Neural cell (in vitro differentiated cells): ENCODE measurements around the gene ITPK1. TPM values are rescaled to one million over a fixed set of nuclear protein-coding genes. Genes with fewer than 3 reads are reported as not detected.

Experiments
- H2AFZ ChIP-seq: fragments of 200-600, 300-800 bp; sonication (generic), shearing (Covaris generic); 2 replicates; pipeline ENCODE4 v1.6.0; 2014; ENCODE audit warnings: low read depth, mild to moderate bottlenecking, antibody characterized with exemption, low read length, moderate library complexity
- H3F3A ChIP-seq: fragments of 200-600 bp; shearing (Covaris generic); 2 replicates; pipeline ENCODE4 v1.6.1; 2016; ENCODE audit warnings: mild to moderate bottlenecking, moderate library complexity, mixed read lengths, antibody characterized with exemption, low read length; ENCODE audit not compliant: insufficient read depth, poor library complexity, severe bottlenecking
- H3K27ac ChIP-seq: fragments of 200-600, 300-800 bp; sonication (generic), shearing (Covaris generic); 2 replicates; pipeline ENCODE4 v1.5.1; 2014; ENCODE audit warnings: mild to moderate bottlenecking, low read length, moderate library complexity
- H3K27me3 ChIP-seq: fragments of 300-800, 200-600 bp; sonication (generic), shearing (Covaris generic); 2 replicates; pipeline ENCODE4 v1.6.0; 2014; ENCODE audit warnings: mild to moderate bottlenecking, low read depth, low read length, moderate library complexity; ENCODE audit not compliant: insufficient read depth
- H3K36me3 ChIP-seq: fragments of 300-800, 200-600 bp; sonication (generic), shearing (Covaris generic); 2 replicates; pipeline ENCODE4 v1.5.1; 2014; ENCODE audit warnings: mild to moderate bottlenecking, antibody characterized with exemption, low read length, moderate library complexity; ENCODE audit not compliant: insufficient read depth
- H3K4me2 ChIP-seq: fragments of 300-800, 200-600 bp; sonication (generic), shearing (Covaris generic); 2 replicates; pipeline ENCODE4 v1.6.0; 2014; ENCODE audit warnings: mild to moderate bottlenecking, low read length
- H3K4me3 ChIP-seq: fragments of 300-800, 200-600 bp; sonication (generic), shearing (Covaris generic); 2 replicates; pipeline ENCODE4 v1.5.1; 2014; ENCODE audit warnings: mild to moderate bottlenecking, low read length, moderate library complexity
- H3K79me2 ChIP-seq: fragments of 200-600 bp; shearing (Covaris generic); replicated peaks from 2 replicates; pipeline ENCODE4 v1.6.0; 2014; ENCODE audit warnings: mild to moderate bottlenecking, low read length, moderate library complexity; ENCODE audit not compliant: insufficient read depth
- H3K9ac ChIP-seq: fragments of 300-800, 200-600 bp; sonication (generic), shearing (Covaris generic); 2 replicates; pipeline ENCODE4 v1.6.1; 2016; ENCODE audit warnings: mild to moderate bottlenecking, low read length, mixed read lengths
- H3K9me2 ChIP-seq: fragments of 200-600 bp; shearing (Covaris generic); 2 replicates; pipeline ENCODE4 v1.6.1; 2016; ENCODE audit warnings: mild to moderate bottlenecking, low read length, mixed read lengths; ENCODE audit not compliant: insufficient read depth
- H3K9me3 ChIP-seq: fragments of 200-600, 300-800 bp; sonication (generic), shearing (Covaris generic); 2 replicates; pipeline ENCODE4 v1.6.1; 2016; ENCODE audit warnings: mild to moderate bottlenecking, mixed run types, low read length, moderate library complexity, mixed read lengths
- H4K20me1 ChIP-seq: fragments of 200-600 bp; shearing (Covaris generic); 2 replicates; pipeline ENCODE4 v1.6.1; 2016; ENCODE audit warnings: mild to moderate bottlenecking, mixed run types; ENCODE audit not compliant: insufficient read depth
- EZH2 ChIP-seq: fragments of 200-600, 300-800 bp; shearing (Covaris generic), sonication (generic); IDR thresholded peaks from 2 replicates; pipeline ENCODE4 v1.6.1; 2014; ENCODE audit warnings: antibody characterized with exemption, low read length, borderline replicate concordance, mild to moderate bottlenecking; ENCODE audit not compliant: insufficient read depth, poor library complexity, severe bottlenecking
- MXI1 ChIP-seq: fragments of 450-650 bp; conservative IDR thresholded peaks from 2 replicates; pipeline ENCODE4 v1.6.1; 2014; ENCODE audit warnings: antibody characterized with exemption, mild to moderate bottlenecking; ENCODE audit not compliant: poor library complexity, severe bottlenecking
- POLR2AphosphoS5 ChIP-seq: IDR thresholded peaks from 2 replicates; pipeline ENCODE4 v1.6.1; 2012
- RAD21 ChIP-seq: fragments of 450-650 bp; conservative IDR thresholded peaks from 2 replicates; pipeline ENCODE4 v1.6.1; 2014; ENCODE audit warnings: antibody characterized with exemption, mild to moderate bottlenecking, moderate library complexity
- SMC3 ChIP-seq: fragments of 450-650 bp; conservative IDR thresholded peaks from 2 replicates; pipeline ENCODE4 v1.6.1; 2014; ENCODE audit warnings: antibody characterized with exemption, mild to moderate bottlenecking, moderate library complexity; ENCODE audit not compliant: poor library complexity
- TAF1 ChIP-seq: IDR thresholded peaks from 2 replicates; pipeline ENCODE4 v1.6.1; 2012; ENCODE audit warnings: low read depth
- polyA plus RNA-seq: library from polyadenylated mRNA; depleted of rRNA; stranded (reverse); fragments of >200 nt; gene quantifications from 2 replicates; pipeline ENCODE4 v1.2.3, GENCODE V29; 2014
- TF ChIP-seq, protein P1 (sequence below): IDR thresholded peaks from 2 replicates; pipeline ENCODE4 v1.6.1; 2012; ENCODE audit warnings: borderline replicate concordance
- TF ChIP-seq, protein P2 (sequence below): fragments of 450-650 bp; IDR thresholded peaks from 2 replicates; pipeline ENCODE4 v1.5.1; 2014; ENCODE audit warnings: antibody characterized with exemption, mild to moderate bottlenecking, moderate library complexity; ENCODE audit not compliant: poor library complexity, severe bottlenecking

Gene ITPK1
- polyA plus RNA-seq, 1 donor from 2014 or later, result 65.0 TPM

DNA sequence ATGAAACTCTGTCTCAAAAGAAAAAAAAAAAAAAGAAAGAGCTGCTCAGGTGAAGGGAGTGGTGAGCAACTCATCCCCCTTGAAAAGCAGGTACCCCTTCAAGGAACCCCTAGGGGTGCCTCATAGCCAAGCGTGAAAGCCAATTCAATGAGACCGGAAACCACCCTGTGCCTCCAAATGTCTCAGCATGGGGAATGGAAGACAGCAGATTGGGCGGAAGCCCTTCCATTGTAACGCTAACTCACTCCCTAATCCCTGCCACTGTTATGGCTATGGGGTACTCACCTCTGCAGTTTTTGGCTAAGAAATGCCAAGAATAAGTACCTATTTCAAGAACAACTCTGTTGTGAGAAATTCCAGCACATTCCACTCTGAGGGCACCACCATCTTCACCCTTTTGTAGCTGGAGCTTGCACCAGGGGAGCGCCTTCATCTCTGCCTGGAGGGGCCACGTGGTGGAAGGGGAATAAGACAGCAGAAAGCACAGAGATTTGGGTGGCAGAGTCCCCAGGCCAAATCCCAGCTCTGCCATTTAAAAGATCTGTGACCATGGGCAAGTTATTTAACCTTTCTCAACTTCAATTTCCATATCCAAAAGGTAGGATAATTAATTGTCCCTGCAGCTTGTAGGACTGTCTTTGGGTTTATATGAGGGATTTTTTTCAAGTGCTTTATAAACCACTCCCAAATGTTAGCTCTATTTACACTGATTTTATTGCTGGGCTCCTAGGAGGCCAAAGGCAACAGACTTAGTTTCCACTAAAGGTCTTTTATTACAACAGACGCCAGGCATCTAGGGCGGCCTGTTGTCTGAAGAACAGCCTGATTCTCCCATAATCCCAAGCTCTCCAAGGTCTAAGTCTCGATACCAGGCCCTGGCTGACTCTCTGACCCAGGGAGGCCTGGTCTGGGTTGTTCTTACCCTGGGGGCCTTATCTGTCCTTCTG is 63.9 kb downstream of the ITPK1 start:
- TF ChIP-seq POLR2AphosphoS5 (no peak), SMC3 (no peak), MXI1 (no peak), TAF1 (no peak), RAD21 (no peak), EZH2 (no peak)
- TF ChIP-seq, protein P1, sequence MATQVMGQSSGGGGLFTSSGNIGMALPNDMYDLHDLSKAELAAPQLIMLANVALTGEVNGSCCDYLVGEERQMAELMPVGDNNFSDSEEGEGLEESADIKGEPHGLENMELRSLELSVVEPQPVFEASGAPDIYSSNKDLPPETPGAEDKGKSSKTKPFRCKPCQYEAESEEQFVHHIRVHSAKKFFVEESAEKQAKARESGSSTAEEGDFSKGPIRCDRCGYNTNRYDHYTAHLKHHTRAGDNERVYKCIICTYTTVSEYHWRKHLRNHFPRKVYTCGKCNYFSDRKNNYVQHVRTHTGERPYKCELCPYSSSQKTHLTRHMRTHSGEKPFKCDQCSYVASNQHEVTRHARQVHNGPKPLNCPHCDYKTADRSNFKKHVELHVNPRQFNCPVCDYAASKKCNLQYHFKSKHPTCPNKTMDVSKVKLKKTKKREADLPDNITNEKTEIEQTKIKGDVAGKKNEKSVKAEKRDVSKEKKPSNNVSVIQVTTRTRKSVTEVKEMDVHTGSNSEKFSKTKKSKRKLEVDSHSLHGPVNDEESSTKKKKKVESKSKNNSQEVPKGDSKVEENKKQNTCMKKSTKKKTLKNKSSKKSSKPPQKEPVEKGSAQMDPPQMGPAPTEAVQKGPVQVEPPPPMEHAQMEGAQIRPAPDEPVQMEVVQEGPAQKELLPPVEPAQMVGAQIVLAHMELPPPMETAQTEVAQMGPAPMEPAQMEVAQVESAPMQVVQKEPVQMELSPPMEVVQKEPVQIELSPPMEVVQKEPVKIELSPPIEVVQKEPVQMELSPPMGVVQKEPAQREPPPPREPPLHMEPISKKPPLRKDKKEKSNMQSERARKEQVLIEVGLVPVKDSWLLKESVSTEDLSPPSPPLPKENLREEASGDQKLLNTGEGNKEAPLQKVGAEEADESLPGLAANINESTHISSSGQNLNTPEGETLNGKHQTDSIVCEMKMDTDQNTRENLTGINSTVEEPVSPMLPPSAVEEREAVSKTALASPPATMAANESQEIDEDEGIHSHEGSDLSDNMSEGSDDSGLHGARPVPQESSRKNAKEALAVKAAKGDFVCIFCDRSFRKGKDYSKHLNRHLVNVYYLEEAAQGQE, result no peak
- TF ChIP-seq, protein P2, sequence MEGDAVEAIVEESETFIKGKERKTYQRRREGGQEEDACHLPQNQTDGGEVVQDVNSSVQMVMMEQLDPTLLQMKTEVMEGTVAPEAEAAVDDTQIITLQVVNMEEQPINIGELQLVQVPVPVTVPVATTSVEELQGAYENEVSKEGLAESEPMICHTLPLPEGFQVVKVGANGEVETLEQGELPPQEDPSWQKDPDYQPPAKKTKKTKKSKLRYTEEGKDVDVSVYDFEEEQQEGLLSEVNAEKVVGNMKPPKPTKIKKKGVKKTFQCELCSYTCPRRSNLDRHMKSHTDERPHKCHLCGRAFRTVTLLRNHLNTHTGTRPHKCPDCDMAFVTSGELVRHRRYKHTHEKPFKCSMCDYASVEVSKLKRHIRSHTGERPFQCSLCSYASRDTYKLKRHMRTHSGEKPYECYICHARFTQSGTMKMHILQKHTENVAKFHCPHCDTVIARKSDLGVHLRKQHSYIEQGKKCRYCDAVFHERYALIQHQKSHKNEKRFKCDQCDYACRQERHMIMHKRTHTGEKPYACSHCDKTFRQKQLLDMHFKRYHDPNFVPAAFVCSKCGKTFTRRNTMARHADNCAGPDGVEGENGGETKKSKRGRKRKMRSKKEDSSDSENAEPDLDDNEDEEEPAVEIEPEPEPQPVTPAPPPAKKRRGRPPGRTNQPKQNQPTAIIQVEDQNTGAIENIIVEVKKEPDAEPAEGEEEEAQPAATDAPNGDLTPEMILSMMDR, result no peak
- Histone ChIP-seq H2AFZ (no peak overlapping the region), H4K20me1 (no peaks in the 10 kb centered on the region), H3K9me3 (no peaks in the 10 kb centered on the region), H3K4me2 (no peak overlapping the region), H3K4me3 (no peak overlapping the region), H3K27me3 (no peaks in the 10 kb centered on the region), H3K9ac (no peak overlapping the region), H3F3A (no peaks in the 10 kb centered on the region), H3K27ac (no peak overlapping the region), H3K36me3 (no peaks in the 10 kb centered on the region), H3K9me2 (no peaks in the 10 kb centered on the region), H3K79me2 (no peaks in the 10 kb centered on the region)

DNA sequence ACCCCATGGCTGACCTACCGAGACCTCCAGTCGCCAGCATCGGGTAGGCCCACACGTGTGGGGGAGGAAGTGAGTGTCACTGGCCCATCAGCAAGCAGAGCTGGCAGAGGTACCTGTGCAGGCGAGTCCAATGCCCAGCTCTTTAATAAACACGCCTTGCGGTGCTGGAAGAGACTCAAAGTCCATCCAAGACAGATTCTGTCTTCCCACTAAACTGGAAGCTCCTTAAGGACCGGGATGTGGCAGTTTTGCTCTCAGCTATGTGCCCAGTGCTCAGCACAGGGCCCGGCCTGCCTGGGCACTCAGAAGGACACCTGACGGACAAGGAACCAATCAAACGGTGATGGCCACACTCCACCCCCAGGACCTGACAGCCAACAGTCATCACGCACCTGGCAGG is 65.0 kb downstream of the ITPK1 start:
- Histone ChIP-seq H3K9ac (no peak overlapping the region), H3K79me2 (no peaks in the 10 kb centered on the region), H3K4me2 (no peak overlapping the region), H3K4me3 (no peak overlapping the region), H3K27me3 (no peaks in the 10 kb centered on the region), H3K9me3 (no peaks in the 10 kb centered on the region), H3K36me3 (no peaks in the 10 kb centered on the region), H3K27ac (no peak overlapping the region), H2AFZ (no peak overlapping the region), H4K20me1 (no peaks in the 10 kb centered on the region), H3K9me2 (no peaks in the 10 kb centered on the region), H3F3A (no peaks in the 10 kb centered on the region)
- TF ChIP-seq EZH2, result no peak
- TF ChIP-seq, protein P1, result no peak
